Keratinocyte (primary cell): ENCODE data around the gene TMEM254. TPM values are rescaled to one million over a fixed set of nuclear protein-coding genes. Genes with fewer than 3 reads are reported as not detected.

Experiments used
- DNase-seq: peaks from one replicate; pipeline ENCODE4 v3.0.0-alpha.2; 2011; ENCODE audit warnings: low read depth, missing footprints, low spot score
- FAIRE-seq: peaks from 2 replicates; lab custom pipeline; 2011; peaks lifted over from hg19 to GRCh38; lab: Jason Lieb, UNC
- H2AFZ ChIP-seq: 2 replicates; pipeline ENCODE4 v1.6.0; 2012; ENCODE audit warnings: low read length, control low read depth, inconsistent platforms; ENCODE audit not compliant: control insufficient read depth
- H3K27ac ChIP-seq: 2 replicates; pipeline ENCODE4 v1.5.1; 2011; ENCODE audit warnings: low read length; ENCODE audit not compliant: control insufficient read depth, insufficient read depth
- H3K27me3 ChIP-seq: 3 replicates; pipeline ENCODE4 v1.6.0; 2011; ENCODE audit warnings: low read length; ENCODE audit not compliant: control insufficient read depth, insufficient read depth; ENCODE audit errors: extremely low read depth
- H3K36me3 ChIP-seq, 2 experiments: 2 replicates in 1 of 2; 3 replicates in 1 of 2; pipeline ENCODE4 v1.5.1; 2011; ENCODE audit warnings: low read length in 2 of 2, mild to moderate bottlenecking in 1 of 2; ENCODE audit not compliant: control insufficient read depth in 2 of 2, insufficient read depth in 2 of 2; ENCODE audit errors: extremely low read depth in 1 of 2
- H3K4me1 ChIP-seq: 3 replicates; pipeline ENCODE4 v1.5.1; 2011; ENCODE audit warnings: low read length; ENCODE audit not compliant: control insufficient read depth, insufficient read depth; ENCODE audit errors: extremely low read depth
- H3K4me2 ChIP-seq: 3 replicates; pipeline ENCODE4 v1.6.0; 2011; ENCODE audit warnings: low read depth, low read length; ENCODE audit not compliant: control insufficient read depth, insufficient read depth; ENCODE audit errors: extremely low read depth
- H3K4me3 ChIP-seq, 3 experiments: fragments of 200-600 bp in 1 of 3; sonication (generic) in 1 of 3; 2 replicates in 2 of 3; 3 replicates in 1 of 3; pipeline ENCODE4 v1.5.1; 2011 to 2016; ENCODE audit warnings: low read length in 3 of 3, mild to moderate bottlenecking in 3 of 3, control low read depth in 2 of 3, inconsistent platforms in 1 of 3, low read depth in 1 of 3, mixed read lengths in 1 of 3, mixed run types in 1 of 3, moderate library complexity in 1 of 3; ENCODE audit not compliant: control insufficient read depth in 2 of 3, insufficient read depth in 2 of 3; ENCODE audit errors: extremely low read depth in 1 of 3
- H3K79me2 ChIP-seq: 2 replicates; pipeline ENCODE4 v1.6.0; 2012; ENCODE audit warnings: low read length; ENCODE audit not compliant: control insufficient read depth, insufficient read depth
- H3K9ac ChIP-seq: 3 replicates; pipeline ENCODE4 v1.6.0; 2011; ENCODE audit warnings: low read length; ENCODE audit not compliant: control insufficient read depth, insufficient read depth; ENCODE audit errors: extremely low read depth
- H3K9me1 ChIP-seq: 3 replicates; pipeline ENCODE4 v1.6.0; 2011; ENCODE audit warnings: low read length; ENCODE audit not compliant: control insufficient read depth, insufficient read depth; ENCODE audit errors: extremely low read depth
- H3K9me3 ChIP-seq: 2 replicates; pipeline ENCODE4 v1.5.1; 2012; ENCODE audit warnings: low read depth, low read length; ENCODE audit not compliant: control insufficient read depth
- H4K20me1 ChIP-seq: 3 replicates; pipeline ENCODE4 v1.6.0; 2011; ENCODE audit warnings: low read length; ENCODE audit not compliant: control insufficient read depth, insufficient read depth; ENCODE audit errors: extremely low read depth
- CTCF ChIP-seq, 3 experiments: IDR thresholded peaks in 1 of 3; conservative IDR thresholded peaks in 1 of 3; optimal IDR thresholded peaks in 1 of 3; 2 replicates in 2 of 3; 3 replicates in 1 of 3; pipeline versions ENCODE3 to v1.5.1; 2011; ENCODE audit warnings: low read length in 3 of 3, mild to moderate bottlenecking in 3 of 3, moderate library complexity in 2 of 3, control low read depth in 1 of 3, inconsistent platforms in 1 of 3; ENCODE audit not compliant: insufficient read depth in 2 of 3; ENCODE audit errors: extremely low read depth in 1 of 3
- EZH2 ChIP-seq: IDR thresholded peaks from one replicate; pipeline ENCODE4 v1.6.1; 2012; ENCODE audit warnings: inconsistent platforms, mild to moderate bottlenecking, low read length, moderate library complexity
- dilution Hi-C: fragments of 300-500 bp; cut with MboI; formaldehyde crosslinking; loops from one replicate; pipeline ENCODE4 v1.7.0; 2020; ENCODE audit warnings: low sequenced_read_pairs; ENCODE audit not compliant: extremely low pct_ligation_motif_present
- polyA plus RNA-seq, 5 experiments: library from polyadenylated mRNA; depleted of rRNA in 3 of 5; stranded (reverse) in 3 of 5; stranded (forward) in 1 of 5; unstranded in 1 of 5; fragments of >200 nt; gene quantifications; 1 replicate in 1 of 5; 2 replicates in 3 of 5; 3 replicates in 1 of 5; pipeline versions ENCODE4 v1.2.1 to v1.2.3, GENCODE V29; 2011 to 2012; ENCODE audit warnings: missing spikeins in 2 of 5, low read depth in 1 of 5, low replicate concordance in 1 of 5

TMEM254 gene
- polyA plus RNA-seq, 1 donor (not counting 4 experiments of a cell fraction or from before 2014, with no cell fraction given): 34.0 TPM

- Histone ChIP-seq H3K4me1 (no peaks in the 10 kb centered on the region), H4K20me1 (no peaks in the 10 kb centered on the region), H3K79me2 (no peaks in the 10 kb centered on the region), H3K9ac (no peak overlapping the region), H3K27ac (no peak overlapping the region), H3K9me3 (no peaks in the 10 kb centered on the region), H3K4me3 (no peak overlapping the region), H2AFZ (no peak overlapping the region), H3K4me2 (no peak overlapping the region), H3K9me1 (no peaks in the 10 kb centered on the region), H3K27me3 (no peaks in the 10 kb centered on the region), H3K36me3 (no peaks in the 10 kb centered on the region)
- dilution Hi-C loops: no loop called here
- TF ChIP-seq CTCF (optimal IDR thresholded peaks at IDR 0.05 in 1 of 3, IDR thresholded peaks at IDR 0.05 in 1 of 3, conservative IDR thresholded peaks at IDR 0.05 in 1 of 3; ENCODE audit: extremely low read depth in 1 of 3, insufficient read depth in 2 of 3, low read length in 3 of 3) (no peak), EZH2 (no peak)
- FAIRE-seq (no peak), DNase-seq (no peak)
Observed at GRCh38 chr10:80122110-80122710, 43.7 kb downstream of the TMEM254 start.

- no peak overlapping the region for H3K4me2 ChIP-seq
- no peaks in the 10 kb centered on the region for H3K36me3 ChIP-seq
- H3K27me3 ChIP-seq: no peaks in the 10 kb centered on the region
- no peaks in the 10 kb centered on the region for H3K79me2 ChIP-seq
- H3K27ac ChIP-seq: no peak overlapping the region
- no peaks in the 10 kb centered on the region for H3K9me1 ChIP-seq
- FAIRE-seq (no peak), DNase-seq (no peak)
- no peak overlapping the region for H3K4me3 ChIP-seq
- TF ChIP-seq EZH2 (no peak), CTCF (optimal IDR thresholded peaks at IDR 0.05 in 1 of 3, IDR thresholded peaks at IDR 0.05 in 1 of 3, conservative IDR thresholded peaks at IDR 0.05 in 1 of 3; ENCODE audit: extremely low read depth in 1 of 3, insufficient read depth in 2 of 3, low read length in 3 of 3) (no peak)
- H4K20me1 ChIP-seq: no peaks in the 10 kb centered on the region
- no peaks in the 10 kb centered on the region for H3K9me3 ChIP-seq
- dilution Hi-C loops: no loop called here
- H3K9ac ChIP-seq: no peak overlapping the region
- no peaks in the 10 kb centered on the region for H3K4me1 ChIP-seq
- no peak overlapping the region for H2AFZ ChIP-seq
Observed at GRCh38 chr10:80122746-80123145, 44.3 kb downstream of the TMEM254 start.
